Liver (tissue), 9 donors: ENCODE data around the gene ANKS3. TPM values are rescaled to one million over a fixed set of nuclear protein-coding genes. Genes with fewer than 3 reads are reported as not detected.

Source experiments
- DNase-seq: peaks from one replicate; pipeline ENCODE4 v3.0.0-alpha.2; 2017; ENCODE audit warnings: low spot score
- H3K27ac ChIP-seq, 2 donors: one replicate each; pipeline ENCODE4 v1.7.0; 2013; ENCODE audit warnings: inconsistent platforms in 2 of 2, low read length in 2 of 2, control low read depth in 1 of 2, low read depth in 1 of 2, mild to moderate bottlenecking in 1 of 2
- H3K27me3 ChIP-seq, 4 donors: one replicate each; pipeline versions ENCODE4 v1.6.1 to v1.7.0; 2013; ENCODE audit warnings: low read length in 3 of 4, inconsistent platforms in 1 of 4, mild to moderate bottlenecking in 1 of 4, moderate library complexity in 1 of 4; ENCODE audit not compliant: control insufficient read depth in 4 of 4, insufficient read depth in 4 of 4
- H3K36me3 ChIP-seq, 4 donors: one replicate each; pipeline versions ENCODE4 v1.6.1 to v1.7.0; 2013; ENCODE audit warnings: low read length in 3 of 4, mild to moderate bottlenecking in 3 of 4, low read depth in 1 of 4, moderate library complexity in 1 of 4; ENCODE audit not compliant: control insufficient read depth in 4 of 4, insufficient read depth in 3 of 4
- H3K4me1 ChIP-seq, 4 donors: one replicate each; pipeline versions ENCODE4 v1.6.1 to v1.7.0; 2013; ENCODE audit warnings: low read length in 3 of 4, mild to moderate bottlenecking in 3 of 4, moderate library complexity in 1 of 4; ENCODE audit not compliant: control insufficient read depth in 4 of 4, insufficient read depth in 4 of 4
- H3K4me3 ChIP-seq, 3 donors: one replicate each; pipeline versions ENCODE4 v1.6.1 to v1.7.0; 2013; ENCODE audit warnings: low read length in 3 of 3, control low read depth in 1 of 3, low read depth in 1 of 3, mild to moderate bottlenecking in 1 of 3
- H3K9ac ChIP-seq, 2 donors: one replicate each; pipeline ENCODE4 v1.7.0; 2013; ENCODE audit warnings: low read length in 2 of 2, mild to moderate bottlenecking in 2 of 2, moderate library complexity in 2 of 2, control low read depth in 1 of 2, low read depth in 1 of 2
- H3K9me3 ChIP-seq, 4 donors: one replicate each; pipeline versions ENCODE4 v1.6.1 to v1.7.0; 2013; ENCODE audit warnings: low read length in 3 of 4; ENCODE audit not compliant: control insufficient read depth in 4 of 4
- CTCF ChIP-seq: fragments of 150-350 bp; IDR thresholded peaks from 2 replicates; pipeline ENCODE4 v1.5.1; 2017; ENCODE audit warnings: improper control_type of control experiment, low read depth, low read length; ENCODE audit not compliant: missing input control
- EGR1 ChIP-seq, 2 donors: IDR thresholded peaks; 2 replicates each; pipeline ENCODE4 v1.6.1; 2016 to 2018; ENCODE audit warnings: antibody characterized with exemption in 2 of 2, low read depth in 2 of 2
- FOXA1 ChIP-seq: IDR thresholded peaks from 2 replicates; pipeline ENCODE4 v1.6.1; 2016; ENCODE audit warnings: antibody characterized with exemption
- FOXA2 ChIP-seq: IDR thresholded peaks from 2 replicates; pipeline ENCODE4 v1.6.1; 2016; ENCODE audit warnings: antibody characterized with exemption
- GABPA ChIP-seq, 2 donors: IDR thresholded peaks in 1 of 2; conservative IDR thresholded peaks in 1 of 2; 2 replicates each; pipeline ENCODE4 v1.6.1; 2016; ENCODE audit warnings: antibody characterized with exemption in 2 of 2, mild to moderate bottlenecking in 1 of 2, moderate library complexity in 1 of 2
- HNF4A ChIP-seq, 2 donors: conservative IDR thresholded peaks; 2 replicates each; pipeline ENCODE4 v1.6.1; 2016; ENCODE audit warnings: antibody characterized with exemption in 2 of 2, mild to moderate bottlenecking in 2 of 2
- HNF4G ChIP-seq: IDR thresholded peaks from 2 replicates; pipeline ENCODE4 v1.6.1; 2016; ENCODE audit warnings: antibody characterized with exemption
- JUND ChIP-seq, 2 donors: IDR thresholded peaks; 2 replicates each; pipeline ENCODE4 v1.6.1; 2016; ENCODE audit warnings: antibody characterized with exemption in 2 of 2
- NR2F2 ChIP-seq: IDR thresholded peaks from 2 replicates; pipeline ENCODE4 v1.6.1; 2016; ENCODE audit warnings: antibody characterized with exemption
- RAD21 ChIP-seq, 2 donors: IDR thresholded peaks; 2 replicates each; pipeline ENCODE4 v1.6.1; 2016; ENCODE audit warnings: antibody characterized with exemption in 2 of 2, mild to moderate bottlenecking in 2 of 2
- REST ChIP-seq: IDR thresholded peaks from 2 replicates; pipeline ENCODE4 v1.6.1; 2016; ENCODE audit warnings: antibody characterized with exemption, mild to moderate bottlenecking
- RXRA ChIP-seq, 2 donors: IDR thresholded peaks; 2 replicates each; pipeline ENCODE4 v1.6.1; 2017 to 2018; ENCODE audit warnings: antibody characterized with exemption in 2 of 2, mild to moderate bottlenecking in 1 of 2
- SP1 ChIP-seq: IDR thresholded peaks from 2 replicates; pipeline ENCODE4 v1.6.1; 2018; ENCODE audit warnings: antibody characterized with exemption, mild to moderate bottlenecking
- TAF1 ChIP-seq: conservative IDR thresholded peaks from 2 replicates; pipeline ENCODE4 v1.6.1; 2016; ENCODE audit warnings: antibody characterized with exemption, mild to moderate bottlenecking
- YY1 ChIP-seq: IDR thresholded peaks from 2 replicates; pipeline ENCODE4 v1.6.1; 2016; ENCODE audit warnings: antibody characterized with exemption, mild to moderate bottlenecking
- WGBS: extraction: QIAGEN DNeasy Blood & Tissue Kit; methylation state at CpG from one replicate; pipeline ENCODE4 v1.1.7; 2013; 5-methylcytosine and 5-hydroxymethylcytosine counted together
- polyA plus RNA-seq, 2 donors: library from polyadenylated mRNA; stranded (reverse) in 1 of 2; unstranded in 1 of 2; fragments of 200-250 nt in 1 of 2; fragments of >200 nt in 1 of 2; fragmentation: Nextera tagmentation in 1 of 2; extraction: Ambion mirVana in 1 of 2; gene quantifications; one replicate each; pipeline versions ENCODE4 v1.2.1 to v1.2.3, GENCODE V29; 2013 to 2015
- total RNA-seq, 2 donors: library from RNA; depleted of rRNA; stranded (reverse); fragments of >200 nt; gene quantifications; one replicate each; pipeline ENCODE4 v1.2.3, GENCODE V29; 2014
- TF ChIP-seq, protein P1 (sequence below): IDR thresholded peaks from 2 replicates; pipeline ENCODE4 v1.6.1; 2016; ENCODE audit warnings: antibody characterized with exemption
- TF ChIP-seq, protein P2 (sequence below): IDR thresholded peaks from 2 replicates; pipeline ENCODE4 v1.6.1; 2016; ENCODE audit warnings: antibody characterized with exemption
- donor health status: healthy.
- donor health status: healthy.
- donor health status: healthy.
- donor health status: healthy.
- donor health status: healthy.

The ANKS3 gene
- total and polyA plus RNA-seq, 4 donors, result 4.0 to 14.0 (median 4.7) TPM

- TF ChIP-seq CTCF (no peak), NR2F2 (no peak), YY1 (no peak)
These were observed 56.1 kb downstream of the ANKS3 start (continued) for GRCh38 chr16:4677994-4678393.

GRCh38 chr16:4677390-4677789, 56.7 kb downstream of the ANKS3 start:
- no peaks in the 10 kb centered on the region for H3K9me3 ChIP-seq
- WGBS, result 70% methylated on average over 17 of the region's 17 CpGs
- H3K4me1 ChIP-seq, result peaks cover 6 to 72% (median 57%) of the 10 kb centered on the region in 4 donors

More at GRCh38 chr16:4677390-4677789, 56.7 kb downstream of the ANKS3 start:
- no peak for DNase-seq
- Histone ChIP-seq H3K27ac (peak overlapping the region; percentile 83 to 98), H3K9ac (no peak overlapping the region), H3K4me3 (no peak overlapping the region), H3K27me3 (no peaks in the 10 kb centered on the region), H3K36me3 (peaks cover 3 to 12% (median 7%) of the 10 kb centered on the region in 4 donors)
- TF ChIP-seq FOXA1 (no peak), TAF1 (no peak), JUND (IDR thresholded peaks at IDR 0.05) (no peak), SP1 (no peak), CTCF (no peak), REST (no peak), EGR1 (IDR thresholded peaks at IDR 0.05; ENCODE audit: low read depth in 2 of 2) (no peak), GABPA (IDR thresholded peaks at IDR 0.05 in 1 of 2, conservative IDR thresholded peaks at IDR 0.05 in 1 of 2) (no peak), HNF4G (no peak), RXRA (IDR thresholded peaks at IDR 0.05) (no peak), YY1 (no peak), FOXA2 (no peak), RAD21 (IDR thresholded peaks at IDR 0.05) (no peak), HNF4A (conservative IDR thresholded peaks at IDR 0.05) (no peak)
- TF ChIP-seq, protein P1, sequence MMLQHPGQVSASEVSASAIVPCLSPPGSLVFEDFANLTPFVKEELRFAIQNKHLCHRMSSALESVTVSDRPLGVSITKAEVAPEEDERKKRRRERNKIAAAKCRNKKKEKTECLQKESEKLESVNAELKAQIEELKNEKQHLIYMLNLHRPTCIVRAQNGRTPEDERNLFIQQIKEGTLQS, result no peak
- TF ChIP-seq, protein P2, sequence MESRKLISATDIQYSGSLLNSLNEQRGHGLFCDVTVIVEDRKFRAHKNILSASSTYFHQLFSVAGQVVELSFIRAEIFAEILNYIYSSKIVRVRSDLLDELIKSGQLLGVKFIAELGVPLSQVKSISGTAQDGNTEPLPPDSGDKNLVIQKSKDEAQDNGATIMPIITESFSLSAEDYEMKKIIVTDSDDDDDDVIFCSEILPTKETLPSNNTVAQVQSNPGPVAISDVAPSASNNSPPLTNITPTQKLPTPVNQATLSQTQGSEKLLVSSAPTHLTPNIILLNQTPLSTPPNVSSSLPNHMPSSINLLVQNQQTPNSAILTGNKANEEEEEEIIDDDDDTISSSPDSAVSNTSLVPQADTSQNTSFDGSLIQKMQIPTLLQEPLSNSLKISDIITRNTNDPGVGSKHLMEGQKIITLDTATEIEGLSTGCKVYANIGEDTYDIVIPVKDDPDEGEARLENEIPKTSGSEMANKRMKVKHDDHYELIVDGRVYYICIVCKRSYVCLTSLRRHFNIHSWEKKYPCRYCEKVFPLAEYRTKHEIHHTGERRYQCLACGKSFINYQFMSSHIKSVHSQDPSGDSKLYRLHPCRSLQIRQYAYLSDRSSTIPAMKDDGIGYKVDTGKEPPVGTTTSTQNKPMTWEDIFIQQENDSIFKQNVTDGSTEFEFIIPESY, result no peak
